GM12874 (cell line): ENCODE measurements around the gene HTN3.
"Not testable (repeated sequence)": the region's sequence is repeated elsewhere in the genome, so short reads cannot be mapped to it uniquely, and the experiment has no call there.

Experiments used
- TF ChIP-seq, protein P1 (sequence below): IDR thresholded peaks from 2 replicates; pipeline ENCODE4 v1.5.1; 2011; ENCODE audit warnings: low read depth, mild to moderate bottlenecking, control low read depth, low read length, moderate library complexity; ENCODE audit not compliant: insufficient read depth

The HTN3 gene

DNA sequence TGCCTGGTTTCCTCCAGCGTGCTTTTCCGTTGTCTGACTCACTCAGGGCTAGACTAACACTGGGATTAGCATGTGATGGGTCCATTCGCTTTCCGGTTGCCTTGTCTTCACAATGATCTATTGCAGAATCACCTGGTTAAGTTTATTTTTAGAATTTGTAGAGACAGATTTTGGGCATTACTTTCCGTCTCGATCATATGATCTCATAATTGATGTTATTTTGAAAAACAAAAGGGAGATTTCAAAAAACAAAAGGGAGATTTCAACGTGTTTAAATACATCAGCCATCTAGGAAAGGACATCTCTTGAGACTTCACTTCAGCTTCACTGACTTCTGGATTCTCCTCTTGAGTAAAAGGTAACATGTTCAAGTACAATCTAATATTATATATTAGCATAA lies at the start of gene HTN3:
Gene HTN3, plus strand, starts transcription at position 301 of the 400 bp plus-strand sequence. CDS start 2,282 bp downstream, outside the sequence.
- TF ChIP-seq, protein P1, sequence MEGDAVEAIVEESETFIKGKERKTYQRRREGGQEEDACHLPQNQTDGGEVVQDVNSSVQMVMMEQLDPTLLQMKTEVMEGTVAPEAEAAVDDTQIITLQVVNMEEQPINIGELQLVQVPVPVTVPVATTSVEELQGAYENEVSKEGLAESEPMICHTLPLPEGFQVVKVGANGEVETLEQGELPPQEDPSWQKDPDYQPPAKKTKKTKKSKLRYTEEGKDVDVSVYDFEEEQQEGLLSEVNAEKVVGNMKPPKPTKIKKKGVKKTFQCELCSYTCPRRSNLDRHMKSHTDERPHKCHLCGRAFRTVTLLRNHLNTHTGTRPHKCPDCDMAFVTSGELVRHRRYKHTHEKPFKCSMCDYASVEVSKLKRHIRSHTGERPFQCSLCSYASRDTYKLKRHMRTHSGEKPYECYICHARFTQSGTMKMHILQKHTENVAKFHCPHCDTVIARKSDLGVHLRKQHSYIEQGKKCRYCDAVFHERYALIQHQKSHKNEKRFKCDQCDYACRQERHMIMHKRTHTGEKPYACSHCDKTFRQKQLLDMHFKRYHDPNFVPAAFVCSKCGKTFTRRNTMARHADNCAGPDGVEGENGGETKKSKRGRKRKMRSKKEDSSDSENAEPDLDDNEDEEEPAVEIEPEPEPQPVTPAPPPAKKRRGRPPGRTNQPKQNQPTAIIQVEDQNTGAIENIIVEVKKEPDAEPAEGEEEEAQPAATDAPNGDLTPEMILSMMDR = not testable (repeated sequence)

DNA sequence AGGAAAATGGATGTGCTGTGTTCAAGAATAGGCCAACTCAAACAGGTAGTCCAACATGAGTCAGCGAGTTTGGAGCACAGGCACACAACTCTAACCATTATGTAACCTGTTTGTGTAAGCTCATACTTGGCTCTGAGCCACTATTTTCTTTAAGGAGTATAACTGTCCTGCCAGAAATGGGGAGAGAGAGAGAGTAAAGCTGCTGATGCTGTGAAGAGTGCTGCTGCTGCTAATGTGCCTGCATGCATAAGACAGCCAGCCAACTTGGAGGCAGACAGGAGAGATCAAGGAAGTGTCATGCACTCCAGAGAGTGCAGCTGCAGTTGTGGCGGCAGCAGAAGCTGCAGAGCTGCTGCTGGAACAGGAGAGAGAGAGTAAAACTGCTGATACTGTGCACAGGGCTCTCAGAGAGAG lies 44.2 kb upstream of the HTN3 start:
- TF ChIP-seq, protein P1 = no peak

DNA sequence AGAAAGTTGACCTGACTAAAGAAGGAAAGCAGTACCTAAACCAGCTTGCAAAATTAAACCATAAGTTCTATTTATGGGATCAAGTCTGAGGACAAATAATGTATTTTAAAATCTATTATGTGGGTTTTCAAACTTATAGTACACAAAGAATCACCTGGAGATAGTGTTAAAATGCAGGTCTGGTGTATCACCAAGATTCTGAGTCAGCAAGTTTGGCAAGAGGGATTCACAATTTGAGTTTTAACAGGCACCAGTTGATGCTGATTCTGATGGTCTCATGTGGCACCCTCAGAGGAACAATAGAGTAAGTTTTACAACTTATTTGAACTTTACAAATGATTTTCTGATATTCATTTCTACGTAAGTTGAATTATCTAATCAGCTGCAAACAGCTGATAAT lies 41.6 kb upstream of the HTN3 start:
- TF ChIP-seq, protein P1 = no peak

DNA sequence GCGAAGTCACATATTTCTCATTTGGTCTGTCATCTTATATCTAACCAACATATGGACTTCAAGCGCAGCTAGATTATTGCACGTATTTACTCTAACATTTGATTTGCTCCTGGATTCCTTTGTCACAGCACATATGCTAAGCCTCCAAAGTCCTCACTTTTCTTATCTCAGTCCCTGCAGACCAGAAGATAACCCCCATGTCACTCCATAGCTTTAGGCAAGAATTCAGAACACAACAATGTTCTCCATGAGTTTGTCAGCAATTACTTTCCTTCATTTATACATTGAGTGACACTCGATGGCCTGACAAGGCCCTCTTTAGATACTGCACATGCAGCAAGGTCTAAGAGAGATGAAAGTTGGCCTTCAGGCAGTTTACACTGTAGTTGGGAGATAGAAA lies 37.2 kb upstream of the HTN3 start:
- TF ChIP-seq, protein P1 = no peak

DNA sequence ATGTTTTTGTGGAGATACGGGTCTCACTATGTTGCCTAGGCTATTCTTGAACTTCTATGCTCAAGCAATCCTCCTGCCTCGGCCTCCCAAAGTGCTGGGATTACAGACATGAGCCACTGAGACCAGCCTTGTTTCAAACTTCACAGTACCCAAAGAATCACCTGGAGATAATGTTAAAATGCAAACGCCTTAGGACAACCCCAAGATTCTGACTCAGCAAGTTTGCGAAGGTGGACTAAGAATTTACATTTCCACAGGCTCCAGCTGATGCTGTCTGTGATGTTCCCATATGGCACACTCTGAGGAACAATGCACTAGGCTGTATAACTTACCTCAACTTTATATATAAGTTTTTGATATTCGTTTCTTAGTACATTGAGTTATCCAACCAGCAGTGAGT lies 33.5 kb upstream of the HTN3 start:
- TF ChIP-seq, protein P1 = no peak

DNA sequence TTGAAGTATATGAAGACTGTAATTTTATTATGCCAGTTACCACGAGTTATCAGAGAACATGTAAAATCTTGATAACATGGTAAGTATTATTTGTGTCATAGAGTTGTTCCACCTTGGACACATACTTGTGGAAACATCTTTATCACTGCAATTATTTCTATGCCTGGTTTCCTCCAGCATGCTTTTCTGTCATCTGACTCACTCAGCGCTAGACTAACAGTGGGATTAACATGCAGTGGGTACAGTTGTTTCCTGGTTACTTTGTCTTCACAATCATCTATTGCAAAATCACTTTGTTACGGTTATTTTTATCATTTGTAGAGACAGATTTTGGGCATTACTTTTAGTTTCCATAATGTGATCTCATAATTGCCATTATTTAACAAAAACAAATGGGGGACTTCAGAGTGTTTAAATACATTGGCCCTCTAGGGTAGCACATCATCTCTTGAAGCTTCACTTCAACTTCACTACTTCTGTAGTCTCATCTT lies 32.7 kb upstream of the HTN3 start, which contains the start of gene STATH:
Gene STATH, plus strand, starts transcription at position 441 of the 491 bp plus-strand sequence. CDS start 2,472 bp downstream, outside the sequence.
- TF ChIP-seq, protein P1 = no peak

DNA sequence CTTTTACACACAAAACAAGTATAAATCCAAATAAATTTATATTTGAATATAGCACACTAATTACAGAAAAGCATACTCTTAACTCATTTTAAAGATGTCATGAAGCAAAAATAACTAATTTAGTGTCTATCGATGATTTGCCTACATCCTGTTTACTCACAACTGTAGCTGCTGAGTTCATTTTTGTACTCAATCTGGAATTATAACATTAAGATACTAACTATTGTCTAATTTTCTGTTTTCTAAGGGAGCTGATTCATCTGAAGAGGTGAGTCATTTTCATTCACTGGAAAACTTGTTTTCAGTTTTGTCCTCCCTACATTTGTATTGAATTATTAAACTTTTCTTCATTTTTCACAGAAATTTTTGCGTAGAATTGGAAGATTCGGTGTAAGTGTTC lies 28.8 kb upstream of the HTN3 start:
- TF ChIP-seq, protein P1 = no peak
